Measurements from ENCODE around the gene ADNP2.

Gene ADNP2

DNA sequence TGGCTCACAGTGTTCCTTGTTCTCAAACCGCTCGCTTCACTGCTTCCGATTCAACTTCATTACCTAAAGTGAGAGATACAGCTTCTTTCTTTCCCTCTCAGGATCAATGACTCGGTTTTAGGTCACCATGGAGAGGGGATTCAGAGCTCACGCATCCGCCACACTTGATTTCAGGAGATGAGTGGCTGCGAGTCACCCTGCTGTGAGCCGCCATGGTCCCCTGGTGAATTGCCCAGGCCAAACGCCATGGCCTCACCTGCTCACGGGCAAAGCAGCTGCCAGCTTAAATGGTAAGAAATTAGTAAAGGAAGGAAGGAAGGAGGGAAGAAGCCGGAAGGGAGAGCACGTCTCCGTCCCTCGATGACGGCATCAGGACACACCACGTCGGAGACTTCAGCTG lies 60.5 kb downstream of the ADNP2 start:
- in situ Hi-C loops (cut with MboI; ENCODE audit: low sequenced_read_pairs) = no loop called here

DNA sequence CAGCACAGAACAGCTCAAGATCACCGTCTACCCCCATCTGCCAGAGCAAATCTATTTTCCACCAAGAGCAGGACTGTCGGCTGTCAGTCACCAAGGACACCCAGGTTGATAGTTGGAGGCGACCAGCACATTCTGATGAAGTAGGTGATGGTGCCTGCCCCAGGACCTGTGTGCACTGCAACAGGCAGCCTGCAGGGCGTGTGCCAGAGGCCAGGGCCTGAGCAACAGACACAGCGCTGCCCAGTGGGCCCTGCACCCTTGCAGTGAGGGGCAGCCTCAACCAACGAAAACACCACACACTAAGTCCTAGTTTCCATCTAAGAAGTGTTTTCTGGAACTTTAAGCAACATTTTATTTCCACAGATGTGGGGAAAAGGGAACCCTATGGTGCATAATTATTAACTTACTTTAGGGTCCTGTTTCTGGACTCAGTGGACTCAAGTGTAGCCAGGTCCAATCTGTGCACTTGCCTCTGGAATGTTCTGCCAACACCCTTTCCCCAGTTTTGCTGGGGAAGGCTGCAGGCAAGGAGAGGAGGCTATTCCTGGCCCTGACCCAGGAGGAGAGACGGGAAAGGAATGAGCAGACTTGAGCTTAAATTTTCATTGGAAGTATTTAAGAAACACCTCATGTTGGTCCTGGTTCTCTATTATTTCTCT lies 61.5 kb downstream of the ADNP2 start:
- in situ Hi-C loops (cut with MboI; ENCODE audit: low sequenced_read_pairs) = no loop called here

DNA sequence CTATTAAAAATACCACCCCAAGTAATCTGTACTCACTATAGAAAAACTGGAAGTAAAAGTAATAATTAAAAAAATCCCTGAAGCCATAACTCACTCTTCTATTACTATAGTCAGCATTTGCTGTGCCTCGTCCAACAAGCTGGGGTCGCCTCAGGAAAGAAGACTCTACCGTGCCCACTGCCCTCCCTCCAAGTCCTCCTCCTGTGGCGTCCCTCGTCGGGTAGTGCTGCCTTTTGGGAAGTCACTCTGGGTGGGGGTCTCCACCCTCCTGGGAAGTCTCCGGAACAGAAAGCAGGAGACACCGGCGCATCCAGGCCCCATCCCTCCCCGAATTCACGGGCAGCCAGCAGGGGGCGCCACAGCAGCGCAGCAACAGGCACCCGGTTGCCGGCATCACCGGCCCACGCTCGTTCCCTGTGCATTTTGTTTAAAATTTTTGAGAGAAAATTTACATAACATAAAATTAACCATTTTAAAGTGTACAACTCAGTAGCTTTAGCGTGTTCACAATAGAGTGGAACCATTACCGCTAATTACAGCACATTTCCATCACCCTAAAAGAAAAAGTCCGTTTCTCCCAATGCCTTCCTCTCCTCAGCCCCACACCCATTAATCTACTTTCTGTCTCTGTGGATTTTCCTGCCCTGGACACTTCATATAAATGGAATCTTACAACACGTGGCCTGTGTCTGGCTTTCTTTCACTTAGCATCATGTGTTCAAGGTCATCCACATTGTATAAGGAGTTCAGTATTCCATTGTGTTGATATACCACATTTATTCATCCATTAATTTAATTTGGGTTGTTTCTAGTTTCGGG lies 62.2 kb downstream of the ADNP2 start:
- in situ Hi-C loops (cut with MboI; ENCODE audit: low sequenced_read_pairs) = no loop called here

DNA sequence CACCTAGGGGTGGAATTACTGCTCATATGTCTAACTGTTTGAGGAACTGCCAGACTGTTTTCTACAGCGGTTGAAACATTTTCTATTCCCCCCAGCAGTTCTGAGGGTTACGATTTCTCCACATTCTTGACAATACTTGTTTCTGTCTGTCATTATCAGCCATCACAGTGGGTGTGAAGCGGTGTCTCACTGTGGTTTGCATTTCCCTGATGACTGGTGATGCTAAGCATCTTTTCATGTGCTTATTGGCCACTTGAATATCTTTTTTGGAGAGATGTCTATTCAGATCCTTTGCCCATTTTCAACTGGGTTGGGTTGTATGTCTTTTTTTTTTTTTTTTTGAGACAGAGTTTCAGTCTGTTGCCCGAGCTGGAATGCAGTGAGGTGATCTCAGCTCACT lies 63.0 kb downstream of the ADNP2 start:
- in situ Hi-C loops (cut with MboI; ENCODE audit: low sequenced_read_pairs) = no loop called here

DNA sequence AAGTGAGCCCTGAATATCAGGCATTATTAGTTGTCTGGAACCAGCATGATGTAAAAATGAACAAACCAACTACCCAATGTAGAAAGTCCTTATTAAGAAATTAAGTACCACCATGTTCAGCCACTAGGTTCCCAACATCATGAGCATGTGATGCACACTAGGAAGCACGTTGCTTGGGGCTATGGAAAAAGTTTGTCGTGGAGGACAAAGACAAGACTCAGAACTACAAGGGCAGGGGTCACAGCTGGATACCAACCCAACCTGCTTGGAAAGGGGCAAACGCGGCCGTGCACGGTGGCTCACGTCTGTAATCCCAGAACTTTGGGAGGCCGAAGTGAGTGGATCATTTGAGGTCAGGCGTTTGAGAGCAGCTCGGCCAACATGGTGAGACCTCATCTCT lies 64.0 kb downstream of the ADNP2 start:
- in situ Hi-C loops (cut with MboI; ENCODE audit: low sequenced_read_pairs) = no loop called here

DNA sequence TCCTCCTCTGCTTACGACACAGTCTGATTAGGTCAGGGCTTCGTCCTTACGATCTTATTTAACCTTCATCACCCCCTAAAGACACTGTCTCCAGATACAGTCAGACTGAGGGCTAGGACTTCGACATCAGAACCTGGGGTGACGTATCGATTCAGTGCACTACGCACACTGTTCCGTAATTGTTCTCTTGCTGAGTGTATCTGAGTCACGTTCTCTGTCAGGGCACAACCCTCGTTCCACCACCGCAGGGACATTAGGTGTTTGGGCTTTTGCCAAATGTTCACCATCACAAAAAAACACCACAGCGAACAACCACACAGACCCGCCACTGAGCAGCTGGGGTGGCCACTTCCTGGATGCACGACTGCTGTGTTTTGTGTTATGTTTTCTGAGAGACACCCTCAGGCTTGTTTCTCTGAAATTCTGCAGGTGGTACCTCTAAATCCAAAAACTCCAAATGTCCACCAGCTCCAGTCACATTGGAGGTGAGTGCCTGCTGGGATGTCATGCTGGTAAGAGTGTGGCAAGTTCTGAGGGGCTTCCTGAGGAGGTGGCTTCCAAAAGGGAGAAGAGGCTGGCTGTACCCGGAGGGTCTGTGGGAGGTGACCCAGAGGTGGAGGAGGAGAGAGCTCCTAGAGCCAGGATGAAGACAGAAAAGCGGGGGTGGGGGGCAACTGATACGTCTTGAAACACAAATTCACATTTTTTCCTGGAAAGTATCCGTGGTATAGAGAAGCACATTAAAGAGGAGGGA lies 66.6 kb downstream of the ADNP2 start:
- in situ Hi-C loops (cut with MboI; ENCODE audit: low sequenced_read_pairs) = no loop called here

DNA sequence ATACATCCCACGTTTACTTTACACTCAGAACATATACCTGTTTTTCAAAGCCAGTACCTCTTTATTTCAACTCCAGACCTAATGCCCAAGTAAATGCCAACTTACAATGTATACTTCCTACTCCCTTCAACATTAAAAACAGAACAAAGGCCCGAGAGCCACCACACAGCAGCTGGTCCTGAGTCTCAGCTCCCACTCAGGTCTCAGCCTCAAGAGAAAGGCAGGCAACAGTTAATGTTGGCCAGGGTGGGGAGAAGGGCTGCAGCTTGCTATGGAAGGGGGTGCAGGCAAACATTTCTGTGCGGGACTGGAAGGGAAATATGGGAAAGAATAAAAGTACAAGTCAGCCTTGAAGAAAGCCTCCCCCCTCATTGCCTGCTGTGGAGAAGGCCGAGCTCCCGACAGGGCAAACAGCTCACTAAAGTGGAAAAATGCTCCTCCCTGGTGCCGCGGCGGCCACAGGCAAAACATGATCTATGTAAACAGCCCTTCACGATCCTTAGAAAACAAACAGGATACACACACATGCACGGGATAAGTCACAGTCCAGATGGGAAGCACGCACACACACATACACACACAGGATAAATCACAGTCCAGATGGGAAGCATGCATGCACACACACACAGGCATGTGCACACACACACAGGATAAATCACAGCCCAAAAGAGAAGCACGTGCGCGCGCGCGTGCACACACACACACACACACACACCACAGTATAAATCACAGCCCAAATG lies 67.4 kb downstream of the ADNP2 start:
- in situ Hi-C loops (cut with MboI; ENCODE audit: low sequenced_read_pairs) = no loop called here

DNA sequence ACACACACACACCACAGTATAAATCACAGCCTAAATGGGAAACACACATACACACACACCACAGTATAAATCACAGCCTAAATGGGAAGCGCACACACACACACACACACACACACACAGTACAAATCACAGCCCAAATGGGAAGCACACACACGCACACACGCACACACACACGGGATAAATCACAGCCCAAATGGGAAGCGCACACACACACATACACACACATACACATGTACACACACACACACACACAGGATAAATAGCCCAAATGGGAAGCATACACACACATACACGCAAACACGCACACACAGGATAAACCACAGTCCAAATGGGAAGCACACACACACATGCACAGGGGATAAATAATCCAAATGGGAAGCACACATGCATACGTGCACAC lies 68.1 kb downstream of the ADNP2 start:
- in situ Hi-C loops (cut with MboI; ENCODE audit: low sequenced_read_pairs) = no loop called here

DNA sequence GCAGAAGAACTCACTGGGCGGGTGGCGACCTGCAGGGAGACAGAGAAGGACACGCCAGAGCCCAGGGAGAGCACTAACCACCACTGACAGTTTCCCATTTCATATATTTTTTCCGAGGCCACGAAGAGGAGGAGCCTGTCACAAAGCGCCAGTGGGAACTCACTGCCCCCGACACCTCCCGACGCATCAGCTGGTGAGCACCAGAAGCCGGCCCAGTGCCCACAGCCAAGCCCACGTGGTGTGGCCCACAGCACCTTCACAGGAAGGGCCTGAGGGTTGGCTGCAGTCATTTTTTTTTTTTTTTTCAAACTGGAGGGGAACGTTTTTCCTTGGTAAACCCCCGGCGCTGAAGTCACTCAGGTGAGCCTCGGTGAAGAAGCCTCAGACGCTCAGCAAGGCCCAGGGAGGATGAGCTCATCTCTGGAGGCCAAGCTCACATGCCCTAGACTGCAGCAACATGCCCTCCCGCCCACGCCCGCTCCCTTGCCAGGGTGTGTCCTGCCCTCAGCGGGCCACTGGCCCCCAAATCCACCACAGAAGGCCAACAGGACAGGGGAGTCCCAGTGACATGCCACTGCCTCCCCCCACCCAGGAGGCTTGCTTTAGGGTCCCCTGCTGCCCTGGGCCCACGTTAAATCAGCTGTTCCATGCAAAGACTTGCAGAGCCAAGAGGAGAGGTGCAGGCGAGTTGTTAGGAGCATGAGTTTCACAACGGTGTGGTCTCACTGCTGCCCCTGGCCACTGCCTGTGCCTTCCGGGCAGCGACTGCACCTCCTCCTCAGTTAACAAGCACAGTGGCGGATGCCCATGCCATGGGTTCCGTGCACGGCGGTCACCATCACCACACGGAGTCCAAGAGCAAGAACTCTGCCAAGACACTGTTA lies 70.1 kb downstream of the ADNP2 start:
- in situ Hi-C loops (cut with MboI; ENCODE audit: low sequenced_read_pairs) = no loop called here

DNA sequence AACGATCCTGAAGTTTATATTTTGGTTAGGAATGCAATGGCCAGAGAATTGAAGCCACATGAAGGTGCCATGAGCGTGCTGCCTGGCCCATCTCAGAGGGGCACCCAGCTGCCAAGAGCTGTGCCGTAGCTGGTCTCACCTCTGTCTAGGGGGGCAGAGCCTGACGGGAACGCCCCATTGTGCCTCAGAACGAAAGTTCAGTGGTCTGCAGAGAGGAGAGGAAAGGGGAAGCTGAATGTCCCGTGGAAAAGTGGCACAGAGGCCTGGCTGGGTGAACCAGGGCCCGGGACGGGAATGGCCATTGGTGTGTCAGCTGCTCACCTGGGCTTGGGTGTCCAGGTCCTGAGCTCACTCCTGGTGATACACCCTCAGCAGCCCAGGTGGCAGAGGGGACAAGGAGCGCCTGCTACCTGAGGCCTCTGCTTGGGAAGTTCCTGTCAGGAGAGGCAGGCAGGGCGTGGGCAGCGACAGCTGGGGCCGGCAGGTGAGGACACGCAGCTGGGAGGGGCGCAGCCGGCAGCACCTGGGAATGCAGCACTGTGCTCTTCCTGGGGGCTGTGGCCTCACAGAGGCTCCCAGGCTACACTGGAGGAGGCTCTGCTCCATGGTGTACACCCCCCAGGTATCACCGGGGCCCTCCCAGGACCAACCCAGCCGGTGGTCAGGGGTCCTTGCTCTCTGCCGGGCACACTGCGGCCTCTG lies 70.9 kb downstream of the ADNP2 start:
- in situ Hi-C loops (cut with MboI; ENCODE audit: low sequenced_read_pairs) = no loop called here

DNA sequence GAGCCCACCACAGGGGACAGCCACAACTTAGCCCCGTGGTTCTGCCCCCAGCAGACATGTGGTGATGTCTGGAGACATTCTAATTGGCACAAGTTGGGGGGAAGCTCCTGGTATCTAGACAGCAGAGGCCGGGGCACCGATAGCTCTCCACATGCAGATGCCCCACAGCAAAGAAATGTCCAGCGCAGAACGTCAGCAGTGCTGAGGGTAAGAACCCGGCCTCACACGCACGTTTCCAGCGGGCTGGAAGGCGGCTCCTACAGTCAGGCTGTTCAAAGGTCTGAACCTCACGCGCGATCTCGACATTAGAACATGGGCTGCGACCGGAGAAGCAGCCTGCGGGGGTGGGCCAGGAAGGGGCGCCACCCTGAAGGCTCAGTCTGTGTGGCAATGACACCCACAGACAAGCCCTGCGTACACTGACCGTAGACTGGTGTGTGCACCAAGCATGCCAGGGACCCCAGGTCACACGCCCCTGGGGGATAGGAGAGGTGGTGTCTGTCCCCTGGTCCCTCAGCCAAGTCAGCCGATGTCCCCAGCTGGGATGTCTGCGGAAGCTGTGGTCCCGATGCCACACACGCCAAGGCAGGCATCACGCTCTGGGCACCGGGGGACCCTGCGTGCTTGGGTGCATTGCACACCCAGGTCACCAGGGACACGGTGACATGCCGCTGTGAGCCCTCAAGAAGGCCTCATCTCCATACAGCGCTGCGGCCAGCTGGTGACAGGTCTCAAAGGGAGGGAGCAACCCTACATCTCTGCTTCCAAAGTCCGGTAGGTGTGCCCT lies 71.9 kb downstream of the ADNP2 start:
- in situ Hi-C loops (cut with MboI; ENCODE audit: low sequenced_read_pairs) = no loop called here

DNA sequence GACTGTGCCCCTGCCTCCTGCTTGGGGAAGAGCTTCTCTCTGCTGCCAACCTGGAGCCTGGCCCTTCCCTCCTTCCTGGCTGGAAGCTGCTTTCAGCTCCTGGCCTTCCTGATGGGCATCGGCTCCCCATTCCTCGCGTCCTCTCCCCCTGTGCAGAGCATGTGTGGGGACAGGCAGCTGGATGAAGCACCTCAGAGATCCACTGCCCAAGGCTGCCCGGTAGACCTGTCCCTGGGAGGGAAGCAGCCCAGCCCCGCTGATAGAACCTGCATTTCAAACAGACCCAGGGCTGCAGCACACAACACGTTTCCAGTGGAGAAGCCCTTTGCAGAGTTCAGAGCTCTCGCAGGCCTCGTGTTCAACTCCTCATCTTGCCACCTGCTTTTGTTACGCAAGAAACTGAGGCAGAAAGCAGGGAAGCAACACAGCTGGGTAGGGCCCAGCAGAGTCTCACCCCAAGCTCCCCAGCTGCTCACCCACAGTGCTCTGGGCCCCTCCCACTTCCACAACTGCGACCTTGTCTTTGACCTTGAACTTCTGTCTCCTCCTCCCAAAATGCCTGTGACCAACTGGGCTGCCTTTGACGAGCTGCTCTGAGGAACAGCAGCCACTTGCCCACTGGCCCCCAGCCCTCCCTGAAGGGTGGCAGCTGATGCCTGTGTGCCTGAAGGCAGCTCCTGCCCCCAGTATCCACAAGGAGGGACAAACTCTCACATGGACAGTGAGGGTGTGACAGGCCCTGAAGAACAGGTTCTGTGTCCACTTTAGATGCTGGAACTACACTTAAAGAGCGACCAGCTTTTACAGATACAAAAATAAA lies 72.8 kb downstream of the ADNP2 start:
- in situ Hi-C loops (cut with MboI; ENCODE audit: low sequenced_read_pairs) = no loop called here

DNA sequence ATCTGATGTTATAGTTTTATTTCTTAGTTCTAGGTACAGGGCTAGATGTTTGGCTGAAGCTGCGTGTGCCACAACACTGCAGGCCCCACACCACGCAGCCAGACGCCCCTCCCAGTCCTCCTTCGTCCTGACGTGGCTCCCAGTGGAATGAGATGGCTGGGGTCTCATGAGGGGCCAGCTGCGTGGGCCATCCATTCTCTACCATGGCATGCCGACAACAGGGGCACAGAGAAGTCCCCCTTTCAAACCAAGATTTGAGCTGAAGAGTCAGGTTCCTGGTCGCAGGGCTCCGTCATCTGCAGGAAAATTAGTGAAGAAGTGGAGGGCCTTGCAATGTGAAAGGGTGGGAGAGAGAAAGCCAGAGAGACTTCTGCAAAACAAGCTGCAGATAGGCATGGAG lies 73.8 kb downstream of the ADNP2 start:
- in situ Hi-C loops (cut with MboI; ENCODE audit: low sequenced_read_pairs) = no loop called here

DNA sequence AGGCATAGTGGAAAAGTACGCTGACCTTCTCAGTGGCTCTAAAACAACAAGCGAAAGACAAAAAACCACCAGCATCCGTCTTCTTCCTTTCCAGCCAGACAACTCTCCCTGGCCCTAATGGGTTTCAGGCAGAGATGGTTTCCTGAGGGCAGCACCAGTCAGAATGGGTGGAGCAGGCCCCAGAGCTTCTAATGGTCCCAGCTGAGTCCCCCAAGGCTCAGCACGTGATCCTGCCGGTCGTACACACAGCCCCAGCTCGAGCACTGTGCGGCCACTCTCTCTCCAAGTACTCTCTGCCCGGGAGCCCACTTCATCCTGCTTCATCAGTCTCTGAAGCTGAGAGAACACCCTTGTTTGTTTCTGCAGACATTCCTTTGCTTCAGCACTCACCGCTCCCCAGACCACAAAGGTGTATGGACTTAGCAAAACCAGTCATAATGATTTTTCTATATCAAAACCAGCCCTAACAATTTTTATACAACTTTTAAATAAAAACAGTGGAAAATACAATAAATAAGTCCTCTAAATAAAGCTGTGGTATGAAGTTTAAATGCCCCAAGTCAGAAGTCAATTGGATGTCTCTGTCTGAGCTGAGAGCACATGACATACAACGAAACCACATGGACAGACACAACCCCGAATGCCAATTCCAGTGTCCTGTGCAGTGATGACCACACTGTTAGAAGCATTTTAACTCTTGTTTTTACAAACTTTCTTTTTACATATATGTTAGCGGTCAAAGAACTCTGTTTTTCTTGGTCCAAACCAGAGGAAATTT lies 74.4 kb downstream of the ADNP2 start:
- in situ Hi-C loops (cut with MboI; ENCODE audit: low sequenced_read_pairs) = no loop called here

DNA sequence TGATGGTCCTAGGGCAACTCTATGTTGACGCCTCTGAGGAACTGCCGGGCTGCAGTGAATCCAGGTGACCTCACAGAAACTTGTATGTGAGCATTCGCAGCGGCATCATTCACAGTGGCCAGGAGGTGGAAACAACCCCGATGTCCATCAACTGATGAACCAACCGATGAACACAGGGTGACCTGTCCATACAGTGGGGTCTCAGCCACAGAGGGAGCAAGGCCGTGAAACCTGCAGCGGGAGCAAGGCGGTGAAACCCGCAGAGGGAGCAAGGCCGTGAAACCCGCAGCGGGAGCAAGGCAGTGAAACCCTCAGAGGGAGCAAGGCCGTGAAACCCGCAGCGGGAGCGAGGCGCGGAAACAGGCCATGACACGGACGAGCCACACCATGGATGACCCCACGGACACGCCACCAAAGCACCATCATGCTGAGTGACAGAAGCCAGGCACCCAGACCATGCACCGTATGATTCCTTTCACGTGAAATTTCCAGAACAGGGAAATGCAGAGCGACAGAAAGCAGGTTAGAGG lies 75.2 kb downstream of the ADNP2 start:
- in situ Hi-C loops (cut with MboI; ENCODE audit: low sequenced_read_pairs) = no loop called here

DNA sequence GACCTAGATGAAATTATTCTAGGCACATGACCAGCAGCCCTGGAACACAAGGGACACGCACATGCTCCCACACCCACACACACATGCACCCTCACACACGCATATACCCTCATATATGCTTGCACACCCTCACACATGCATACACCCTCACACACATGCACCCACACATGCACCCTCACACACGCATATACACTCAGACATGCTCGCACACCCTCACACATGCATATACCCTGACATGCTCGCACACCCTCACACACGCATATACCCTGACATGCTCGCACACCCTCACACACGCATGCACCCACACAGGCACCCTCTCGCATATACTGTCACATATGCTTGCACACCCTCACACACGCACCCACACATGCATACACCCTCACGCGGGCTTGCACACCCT lies 76.5 kb downstream of the ADNP2 start:
- in situ Hi-C loops (cut with MboI; ENCODE audit: low sequenced_read_pairs) = no loop called here
